GM23338 (cell line): Measurements from ENCODE around the gene SGO2. TPM values are rescaled to one million over a fixed set of nuclear protein-coding genes. Genes with fewer than 3 reads are reported as not detected.

Experiments
- ATAC-seq: fragments of 200-7000 bp; cut with Tn5 transposase; 3 replicates; pipeline ENCODE4 v1.9.1; 2020
- DNase-seq: peaks from one replicate; pipeline ENCODE4 v3.0.0-alpha.2; 2015; ENCODE audit warnings: low spot score
- H2AFZ ChIP-seq: fragments of 200-600 bp; sonication (generic); 2 replicates; pipeline ENCODE4 v1.8.0; 2016; ENCODE audit warnings: antibody characterized with exemption, mild to moderate bottlenecking, moderate library complexity
- H3F3A ChIP-seq: fragments of 200-600 bp; sonication (generic); replicated peaks from 2 replicates; pipeline ENCODE4 v1.8.0; 2017; ENCODE audit warnings: antibody characterized with exemption, mixed run types, low read depth
- H3K27ac ChIP-seq: fragments of 200-600 bp; sonication (generic); 2 replicates; pipeline ENCODE4 v1.6.1; 2016; ENCODE audit warnings: low read depth
- H3K27me3 ChIP-seq: fragments of 200-600 bp; sonication (generic); 2 replicates; pipeline ENCODE4 v1.8.0; 2016; ENCODE audit warnings: mild to moderate bottlenecking, mixed run types, moderate library complexity; ENCODE audit not compliant: insufficient read depth
- H3K36me3 ChIP-seq: fragments of 200-600 bp; sonication (generic); 2 replicates; pipeline ENCODE4 v1.8.0; 2016; ENCODE audit warnings: mild to moderate bottlenecking; ENCODE audit not compliant: insufficient read depth
- H3K4me1 ChIP-seq: fragments of 200-600 bp; sonication (generic); 2 replicates; pipeline ENCODE4 v1.8.0; 2016; ENCODE audit warnings: mild to moderate bottlenecking, moderate library complexity; ENCODE audit not compliant: insufficient read depth
- H3K4me2 ChIP-seq: fragments of 200-600 bp; sonication (generic); 2 replicates; pipeline ENCODE4 v1.7.1; 2017; ENCODE audit warnings: mixed run types
- H3K4me3 ChIP-seq: fragments of 200-600 bp; sonication (generic); 2 replicates; pipeline ENCODE4 v1.6.1; 2016; ENCODE audit warnings: mixed run types
- H3K79me2 ChIP-seq: fragments of 200-600 bp; sonication (generic); replicated peaks from 2 replicates; pipeline ENCODE4 v1.8.0; 2017; ENCODE audit warnings: mild to moderate bottlenecking; ENCODE audit not compliant: insufficient read depth
- H3K9me2 ChIP-seq: fragments of 200-600 bp; sonication (generic); 2 replicates; pipeline ENCODE4 v1.8.0; 2017; ENCODE audit not compliant: insufficient read depth
- H4K20me1 ChIP-seq: fragments of 200-600 bp; sonication (generic); replicated peaks from 2 replicates; pipeline ENCODE4 v1.8.0; 2017; ENCODE audit warnings: mild to moderate bottlenecking; ENCODE audit not compliant: insufficient read depth
- H3K27ac Mint-ChIP-seq: 2 replicates; pipeline ENCODE4 v1.8.0; 2020; ENCODE audit warnings: inconsistent platforms, mild to moderate bottlenecking, moderate library complexity, mixed read lengths
- H3K27me3 Mint-ChIP-seq: 3 replicates; pipeline ENCODE4 v1.8.0; 2022; ENCODE audit warnings: low read depth, mild to moderate bottlenecking, moderate library complexity, mixed read lengths, inconsistent platforms; ENCODE audit not compliant: insufficient read depth, poor library complexity
- H3K36me3 Mint-ChIP-seq: 3 replicates; pipeline ENCODE4 v1.8.0; 2021; ENCODE audit warnings: low read depth, mild to moderate bottlenecking, inconsistent platforms, moderate library complexity, mixed read lengths
- H3K4me1 Mint-ChIP-seq: 3 replicates; pipeline ENCODE4 v1.8.0; 2020; ENCODE audit warnings: mild to moderate bottlenecking, inconsistent platforms, mixed read lengths
- H3K4me3 Mint-ChIP-seq: 3 replicates; pipeline ENCODE4 v1.8.0; 2021; ENCODE audit warnings: moderate library complexity, mild to moderate bottlenecking, inconsistent platforms, mixed read lengths
- H3K9me3 Mint-ChIP-seq: 3 replicates; pipeline ENCODE4 v1.8.0; 2020; ENCODE audit warnings: moderate library complexity, mild to moderate bottlenecking, inconsistent platforms, mixed read lengths
- CREB1 ChIP-seq: fragments of 250-450 bp; sonication (Bioruptor Pico); IDR thresholded peaks from 2 replicates; pipeline ENCODE4 v1.5.0; 2020; ENCODE audit warnings: low read depth, mild to moderate bottlenecking, moderate library complexity
- EZH2 ChIP-seq: fragments of 200-600 bp; sonication (generic); IDR thresholded peaks from one replicate; pipeline ENCODE4 v1.8.0; 2017; ENCODE audit warnings: antibody characterized with exemption, mild to moderate bottlenecking, low read depth; ENCODE audit not compliant: unreplicated experiment
- EZH2phosphoT487 ChIP-seq: fragments of 200-600 bp; sonication (generic); IDR thresholded peaks from one replicate; pipeline ENCODE4 v1.8.1; 2018; ENCODE audit warnings: antibody characterized with exemption; ENCODE audit not compliant: unreplicated experiment
- JUNB ChIP-seq: IDR thresholded peaks from one replicate; pipeline ENCODE4 v1.6.1; 2016; ENCODE audit warnings: antibody characterized with exemption; ENCODE audit not compliant: unreplicated experiment
- NANOG ChIP-seq: IDR thresholded peaks from 2 replicates; pipeline ENCODE4 v1.6.1; 2016; ENCODE audit warnings: antibody characterized with exemption, borderline replicate concordance
- POLR2AphosphoS5 ChIP-seq: IDR thresholded peaks from 2 replicates; pipeline ENCODE4 v1.6.1; 2016; ENCODE audit warnings: antibody characterized with exemption, low read depth
- STAT1 ChIP-seq: IDR thresholded peaks from one replicate; pipeline ENCODE4 v1.6.1; 2016; ENCODE audit warnings: antibody characterized with exemption; ENCODE audit not compliant: unreplicated experiment
- ZNF114 ChIP-seq: fragments of 250-450 bp; sonication (Bioruptor Pico); IDR thresholded peaks from 2 replicates; pipeline ENCODE4 v1.5.0; 2020; ENCODE audit warnings: mild to moderate bottlenecking, moderate library complexity
- ZNF331 ChIP-seq: fragments of 250-450 bp; sonication (Bioruptor Pico); IDR thresholded peaks from 2 replicates; pipeline ENCODE4 v1.5.0; 2020; ENCODE audit warnings: low read depth, mild to moderate bottlenecking, moderate library complexity
- ZNF462 ChIP-seq: fragments of 250-450 bp; sonication (Bioruptor Pico); IDR thresholded peaks from 2 replicates; pipeline ENCODE4 v1.5.0; 2020; ENCODE audit warnings: mild to moderate bottlenecking, moderate library complexity
- polyA plus RNA-seq: library from polyadenylated mRNA; unstranded; fragments of >200 nt; fragmentation: Nextera tagmentation; extraction: Ambion mirVana; gene quantifications from 2 replicates; pipeline ENCODE4 v1.2.1, GENCODE V29; 2016
- total RNA-seq: library from RNA; depleted of rRNA; stranded (reverse); fragments of >200 nt; shearing (Covaris generic); gene quantifications from 2 replicates; pipeline ENCODE4 v1.2.3, GENCODE V29; 2014
- TF ChIP-seq, protein P1 (sequence below), 2 experiments: fragments of 200-600 bp in 1 of 2; sonication (generic) in 1 of 2; conservative IDR thresholded peaks; 2 replicates each; pipeline versions ENCODE4 v1.5.1 to v1.6.1; 2016 to 2017; ENCODE audit warnings: antibody characterized with exemption in 2 of 2, low read depth in 2 of 2, mild to moderate bottlenecking in 2 of 2, moderate library complexity in 1 of 2
- TF ChIP-seq, protein P2 (sequence below): IDR thresholded peaks from 2 replicates; pipeline ENCODE4 v1.6.1; 2016; ENCODE audit warnings: antibody characterized with exemption
- TF ChIP-seq, protein P3 (sequence below): IDR thresholded peaks from one replicate; pipeline ENCODE4 v1.6.1; 2018; ENCODE audit warnings: antibody characterized with exemption; ENCODE audit not compliant: unreplicated experiment

SGO2 gene
- total and polyA plus RNA-seq, 2 experiments from 2014 or later: 32.6 to 47.7 TPM

DNA sequence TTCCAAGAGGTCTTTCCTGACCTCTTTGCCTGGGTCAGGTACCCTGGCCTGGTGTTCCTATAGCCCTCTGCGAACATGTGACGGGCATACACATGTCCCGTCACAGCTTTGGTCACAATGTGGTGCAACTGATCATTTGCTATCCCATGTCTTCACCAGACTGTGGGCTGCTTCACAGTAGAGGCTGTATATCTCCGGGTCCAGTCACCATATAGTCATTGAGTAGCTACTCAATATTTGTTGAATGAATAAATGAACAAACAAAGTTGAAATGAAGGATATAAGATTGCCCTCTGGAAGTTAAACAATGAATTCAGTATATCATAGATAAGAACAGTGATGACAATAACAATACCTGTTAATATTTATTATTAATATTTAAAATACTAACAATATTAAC, 76.6 kb downstream of the SGO2 start:
- no peaks in the 10 kb centered on the region for H3K4me1 ChIP-seq
- Mint-ChIP-seq H3K4me3 (no peak overlapping the region), H3K27me3 (no peaks in the 10 kb centered on the region), H3K36me3 (peaks cover 10% of the 10 kb centered on the region; the same call in 1 of the 3 replicates), H3K9me3 (no peaks in the 10 kb centered on the region), H3K27ac (no peak overlapping the region), H3K4me1 (no peaks in the 10 kb centered on the region)
- no peaks in the 10 kb centered on the region for H3K27me3 ChIP-seq
- no peaks in the 10 kb centered on the region for H3F3A ChIP-seq
- no peaks in the 10 kb centered on the region for H3K9me2 ChIP-seq
- no peaks in the 10 kb centered on the region for H3K79me2 ChIP-seq
- H3K27ac ChIP-seq: no peak overlapping the region
- DNase-seq: no peak
- H4K20me1 ChIP-seq: peaks cover 4% of the 10 kb centered on the region; the same call in 1 of the 2 replicates
- no peak overlapping the region for H3K4me2 ChIP-seq
- TF ChIP-seq, protein P1, sequence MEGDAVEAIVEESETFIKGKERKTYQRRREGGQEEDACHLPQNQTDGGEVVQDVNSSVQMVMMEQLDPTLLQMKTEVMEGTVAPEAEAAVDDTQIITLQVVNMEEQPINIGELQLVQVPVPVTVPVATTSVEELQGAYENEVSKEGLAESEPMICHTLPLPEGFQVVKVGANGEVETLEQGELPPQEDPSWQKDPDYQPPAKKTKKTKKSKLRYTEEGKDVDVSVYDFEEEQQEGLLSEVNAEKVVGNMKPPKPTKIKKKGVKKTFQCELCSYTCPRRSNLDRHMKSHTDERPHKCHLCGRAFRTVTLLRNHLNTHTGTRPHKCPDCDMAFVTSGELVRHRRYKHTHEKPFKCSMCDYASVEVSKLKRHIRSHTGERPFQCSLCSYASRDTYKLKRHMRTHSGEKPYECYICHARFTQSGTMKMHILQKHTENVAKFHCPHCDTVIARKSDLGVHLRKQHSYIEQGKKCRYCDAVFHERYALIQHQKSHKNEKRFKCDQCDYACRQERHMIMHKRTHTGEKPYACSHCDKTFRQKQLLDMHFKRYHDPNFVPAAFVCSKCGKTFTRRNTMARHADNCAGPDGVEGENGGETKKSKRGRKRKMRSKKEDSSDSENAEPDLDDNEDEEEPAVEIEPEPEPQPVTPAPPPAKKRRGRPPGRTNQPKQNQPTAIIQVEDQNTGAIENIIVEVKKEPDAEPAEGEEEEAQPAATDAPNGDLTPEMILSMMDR (conservative IDR thresholded peaks at IDR 0.05; ENCODE audit: low read depth in 2 of 2): no peak
- TF ChIP-seq NANOG (no peak), ZNF114 (CRISPR knock-in tag) (no peak), CREB1 (CRISPR knock-in tag) (no peak), JUNB (no peak), ZNF331 (CRISPR knock-in tag) (no peak), STAT1 (no peak), ZNF462 (no peak), EZH2 (no peak), POLR2AphosphoS5 (no peak), EZH2phosphoT487 (no peak)
- TF ChIP-seq, protein P2, sequence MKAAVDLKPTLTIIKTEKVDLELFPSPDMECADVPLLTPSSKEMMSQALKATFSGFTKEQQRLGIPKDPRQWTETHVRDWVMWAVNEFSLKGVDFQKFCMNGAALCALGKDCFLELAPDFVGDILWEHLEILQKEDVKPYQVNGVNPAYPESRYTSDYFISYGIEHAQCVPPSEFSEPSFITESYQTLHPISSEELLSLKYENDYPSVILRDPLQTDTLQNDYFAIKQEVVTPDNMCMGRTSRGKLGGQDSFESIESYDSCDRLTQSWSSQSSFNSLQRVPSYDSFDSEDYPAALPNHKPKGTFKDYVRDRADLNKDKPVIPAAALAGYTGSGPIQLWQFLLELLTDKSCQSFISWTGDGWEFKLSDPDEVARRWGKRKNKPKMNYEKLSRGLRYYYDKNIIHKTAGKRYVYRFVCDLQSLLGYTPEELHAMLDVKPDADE: no peak
- TF ChIP-seq, protein P3, sequence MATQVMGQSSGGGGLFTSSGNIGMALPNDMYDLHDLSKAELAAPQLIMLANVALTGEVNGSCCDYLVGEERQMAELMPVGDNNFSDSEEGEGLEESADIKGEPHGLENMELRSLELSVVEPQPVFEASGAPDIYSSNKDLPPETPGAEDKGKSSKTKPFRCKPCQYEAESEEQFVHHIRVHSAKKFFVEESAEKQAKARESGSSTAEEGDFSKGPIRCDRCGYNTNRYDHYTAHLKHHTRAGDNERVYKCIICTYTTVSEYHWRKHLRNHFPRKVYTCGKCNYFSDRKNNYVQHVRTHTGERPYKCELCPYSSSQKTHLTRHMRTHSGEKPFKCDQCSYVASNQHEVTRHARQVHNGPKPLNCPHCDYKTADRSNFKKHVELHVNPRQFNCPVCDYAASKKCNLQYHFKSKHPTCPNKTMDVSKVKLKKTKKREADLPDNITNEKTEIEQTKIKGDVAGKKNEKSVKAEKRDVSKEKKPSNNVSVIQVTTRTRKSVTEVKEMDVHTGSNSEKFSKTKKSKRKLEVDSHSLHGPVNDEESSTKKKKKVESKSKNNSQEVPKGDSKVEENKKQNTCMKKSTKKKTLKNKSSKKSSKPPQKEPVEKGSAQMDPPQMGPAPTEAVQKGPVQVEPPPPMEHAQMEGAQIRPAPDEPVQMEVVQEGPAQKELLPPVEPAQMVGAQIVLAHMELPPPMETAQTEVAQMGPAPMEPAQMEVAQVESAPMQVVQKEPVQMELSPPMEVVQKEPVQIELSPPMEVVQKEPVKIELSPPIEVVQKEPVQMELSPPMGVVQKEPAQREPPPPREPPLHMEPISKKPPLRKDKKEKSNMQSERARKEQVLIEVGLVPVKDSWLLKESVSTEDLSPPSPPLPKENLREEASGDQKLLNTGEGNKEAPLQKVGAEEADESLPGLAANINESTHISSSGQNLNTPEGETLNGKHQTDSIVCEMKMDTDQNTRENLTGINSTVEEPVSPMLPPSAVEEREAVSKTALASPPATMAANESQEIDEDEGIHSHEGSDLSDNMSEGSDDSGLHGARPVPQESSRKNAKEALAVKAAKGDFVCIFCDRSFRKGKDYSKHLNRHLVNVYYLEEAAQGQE: no peak
- no peak overlapping the region for H3K4me3 ChIP-seq
- no peaks in the 10 kb centered on the region for H3K36me3 ChIP-seq
- no peak for ATAC-seq
- H2AFZ ChIP-seq: no peak overlapping the region
